GM12878 (cell line): ENCODE data around the gene CENPE. TPM values are rescaled to one million over a fixed set of nuclear protein-coding genes. Genes with fewer than 3 reads are reported as not detected.
"Not testable (repeated sequence)": the region's sequence is repeated elsewhere in the genome, so short reads cannot be mapped to it uniquely, and the experiment has no call there.

Source experiments
- ATAC-seq: fragments of 200-7000 bp; cut with Tn5 transposase; 3 replicates; pipeline ENCODE4 v1.9.1; 2020; ENCODE audit warnings: mild to moderate bottlenecking, moderate library complexity
- BruUV-seq: library from RNA; stranded (reverse); fragments of 400-500 nt; replicated peaks from 2 replicates; lab custom pipeline; 2021; lab: Mats Ljungman, UMichigan
- CTCF ChIA-PET: fragments of 300-600 bp; sonication (Branson Sonifier 250); formaldehyde crosslinking; extraction: SDS; loops from one replicate; lab custom pipeline; 2021; ENCODE audit warnings: inconsistent platforms; lab: Yijun Ruan, JAX
- POLR2A ChIA-PET: fragments of 350-600 bp; formaldehyde crosslinking; extraction: SDS; loops from one replicate; lab custom pipeline; 2021; ENCODE audit warnings: inconsistent platforms; lab: Charles Lee
- RAD21 ChIA-PET: fragments of 300-600 bp; sonication (Branson Sonifier 250); formaldehyde crosslinking; loops from one replicate; lab custom pipeline; 2023; ENCODE audit warnings: antibody characterized with exemption; ENCODE audit not compliant: unreplicated experiment; lab: Charles Lee
- SMC1A ChIA-PET: fragments of 300-600 bp; sonication (Branson Sonifier 250); formaldehyde crosslinking; loops from one replicate; lab custom pipeline; 2023; ENCODE audit not compliant: unreplicated experiment, uncharacterized antibody; lab: Charles Lee
- DNase-seq: peaks from one replicate; pipeline ENCODE4 v3.0.0-alpha.2; 2011; ENCODE audit warnings: low read depth, low spot score
- FAIRE-seq: peaks from 3 replicates; lab custom pipeline; 2011; peaks lifted over from hg19 to GRCh38; lab: Jason Lieb, UNC
- H2AFZ ChIP-seq: 2 replicates; pipeline ENCODE4 v1.6.0; 2011; ENCODE audit warnings: low read depth, low read length, control low read depth; ENCODE audit not compliant: control insufficient read depth
- H3K27ac ChIP-seq: 2 replicates; pipeline ENCODE4 v1.5.1; 2011; ENCODE audit warnings: control low read depth; ENCODE audit not compliant: control insufficient read depth, insufficient read depth
- H3K27me3 ChIP-seq, 2 experiments: replicated peaks in 1 of 2; 2 replicates each; pipeline versions ENCODE4 v1.6.0 to v1.6.1; 2011; ENCODE audit warnings: low read length in 1 of 2; ENCODE audit not compliant: control insufficient read depth in 2 of 2, insufficient read depth in 2 of 2
- H3K36me3 ChIP-seq, 2 experiments: 2 replicates each; pipeline ENCODE4 v1.5.1; 2011; ENCODE audit warnings: low read length in 1 of 2; ENCODE audit not compliant: control insufficient read depth in 2 of 2, insufficient read depth in 2 of 2
- H3K4me1 ChIP-seq: 2 replicates; pipeline ENCODE4 v1.6.1; 2011; ENCODE audit warnings: mild to moderate bottlenecking, low read length, moderate library complexity, mixed read lengths; ENCODE audit not compliant: control insufficient read depth, insufficient read depth
- H3K4me2 ChIP-seq: 2 replicates; pipeline ENCODE4 v1.6.0; 2011; ENCODE audit warnings: control low read depth; ENCODE audit not compliant: control insufficient read depth, insufficient read depth
- H3K4me3 ChIP-seq: fragments of 200-600 bp; sonication (generic); 2 replicates; pipeline ENCODE4 v1.5.1; 2016
- H3K79me2 ChIP-seq: 2 replicates; pipeline ENCODE4 v1.6.0; 2011; ENCODE audit warnings: low read length; ENCODE audit not compliant: control insufficient read depth, insufficient read depth
- H3K9ac ChIP-seq: 2 replicates; pipeline ENCODE4 v1.8.0; 2011; ENCODE audit warnings: low read length, control low read depth, mixed read lengths; ENCODE audit not compliant: control insufficient read depth, insufficient read depth
- H3K9me3 ChIP-seq: replicated peaks from 3 replicates; pipeline ENCODE4 v1.5.1; 2011; ENCODE audit warnings: mild to moderate bottlenecking, low read length; ENCODE audit not compliant: control insufficient read depth, insufficient read depth
- H4K20me1 ChIP-seq: 2 replicates; pipeline ENCODE4 v1.6.0; 2011; ENCODE audit not compliant: control insufficient read depth, insufficient read depth
- CTCF ChIP-seq, 3 experiments: IDR thresholded peaks in 2 of 3; conservative IDR thresholded peaks in 1 of 3; 2 replicates each; pipeline ENCODE4 v1.5.1; 2011; ENCODE audit warnings: low read depth in 3 of 3, low read length in 3 of 3, mild to moderate bottlenecking in 3 of 3, control low read depth in 2 of 3, moderate library complexity in 2 of 3, inconsistent platforms in 1 of 3, mixed read lengths in 1 of 3; ENCODE audit not compliant: control insufficient read depth in 2 of 3, insufficient read depth in 1 of 3; ENCODE audit errors: extremely low read depth in 1 of 3
- HSF1 ChIP-seq: fragments of 150-350 bp; IDR thresholded peaks from 2 replicates; pipeline ENCODE4 v1.6.1; 2014; ENCODE audit warnings: mild to moderate bottlenecking, low read depth, low read length
- MAX ChIP-seq: IDR thresholded peaks from 2 replicates; pipeline ENCODE4 v1.6.1; 2012; ENCODE audit warnings: low read depth, low read length, improper control_type of control experiment
- MEF2B ChIP-seq: fragments of 450-650 bp; IDR thresholded peaks from 2 replicates; pipeline ENCODE4 v1.6.1; 2018; ENCODE audit warnings: mild to moderate bottlenecking, moderate library complexity; ENCODE audit not compliant: partially characterized antibody, poor library complexity, severe bottlenecking
- MXI1 ChIP-seq: fragments of 150-350 bp; IDR thresholded peaks from 2 replicates; pipeline ENCODE4 v1.6.1; 2011; ENCODE audit warnings: low read depth, mild to moderate bottlenecking, inconsistent platforms, low read length, improper control_type of control experiment
- NBN ChIP-seq: fragments of 450-650 bp; IDR thresholded peaks from 2 replicates; pipeline ENCODE4 v1.6.1; 2016
- ZSCAN29 ChIP-seq: fragments of 450-650 bp; IDR thresholded peaks from 2 replicates; pipeline ENCODE4 v1.6.1; 2017; ENCODE audit warnings: mild to moderate bottlenecking, moderate library complexity
- WGBS: methylation state at CpG from one replicate; pipeline ENCODE4 v1.1.6; 2016; ENCODE audit warnings: low lambda C conversion rate; ENCODE audit not compliant: insufficient replicate concordance, insufficient coverage; ENCODE audit errors: missing lambda C conversion rate; 5-methylcytosine and 5-hydroxymethylcytosine counted together
- in situ Hi-C: fragments of 300-500 bp; cut with MboI; formaldehyde crosslinking; loops from 9 replicates; pipeline ENCODE4 v1.14.3; 2018; ENCODE audit warnings: mixed read lengths
- intact Hi-C: fragments of 100-400 bp; cut with micrococcal nuclease; formaldehyde crosslinking; loops from one replicate; pipeline ENCODE4 v1.14.2; 2022; ENCODE audit not compliant: unreplicated experiment
- polyA plus RNA-seq, 11 experiments: library from polyadenylated mRNA; depleted of rRNA in 4 of 11; unstranded in 6 of 11; stranded (reverse) in 5 of 11; fragments of >200 nt; fragmentation: Nextera tagmentation in 4 of 11; fragmentation: Illumina TruSeq in 1 of 11; extraction: Ambion mirVana in 4 of 11; extraction: Trizol in 1 of 11; gene quantifications; 1 replicate in 1 of 11; 2 replicates in 10 of 11; pipeline versions ENCODE4 v1.2.1 to v1.2.3, GENCODE V29; 2011 to 2016; ENCODE audit warnings: inconsistent platforms in 2 of 11, missing spikeins in 2 of 11, low read depth in 1 of 11
- total RNA-seq, 4 experiments: library from RNA; depleted of rRNA in 3 of 4; stranded (reverse); fragments of >200 nt in 3 of 4; fragmentation: Illumina TruSeq in 1 of 4; extraction: Trizol in 1 of 4; gene quantifications; 2 replicates each; pipeline versions ENCODE4 v1.2.1 to v1.2.3, GENCODE V29; 2013 to 2021

The CENPE gene
- total and polyA plus RNA-seq, 10 of the 15 experiments (the other 5 are each of a cell fraction or from before 2014, with no cell fraction given) = 10.2 to 53.6 (median 25.2) TPM

- Histone ChIP-seq H4K20me1 (no peaks in the 10 kb centered on the region), H3K4me3 (no peak overlapping the region), H2AFZ (no peak overlapping the region), H3K27me3 (no peaks in the 10 kb centered on the region), H3K4me1 (no peaks in the 10 kb centered on the region), H3K9me3 (no peaks in the 10 kb centered on the region), H3K4me2 (no peak overlapping the region), H3K36me3 (no peaks in the 10 kb centered on the region), H3K9ac (no peak overlapping the region), H3K27ac (no peak overlapping the region), H3K79me2 (no peaks in the 10 kb centered on the region)
- no peak for FAIRE-seq
- no peak for DNase-seq
- BruUV-seq = no TSS peak
- ChIA-PET POLR2A (no interaction called here), CTCF (no interaction called here), RAD21 (no interaction called here), SMC1A (no interaction called here)
- intact Hi-C loops = no loop called here
- ATAC-seq = no peak
- in situ Hi-C loops = no loop called here
- WGBS = 5% methylated on average over 1 of the region's 1 CpG
- TF ChIP-seq HSF1 (no peak), NBN (no peak), ZSCAN29 (no peak), MXI1 (no peak), CTCF (IDR thresholded peaks at IDR 0.05 in 2 of 3, conservative IDR thresholded peaks at IDR 0.05 in 1 of 3; ENCODE audit: control insufficient read depth in 2 of 3, extremely low read depth in 1 of 3, insufficient read depth in 1 of 3, low read depth in 3 of 3, low read length in 3 of 3) (no peak), MEF2B (no peak), MAX (no peak)
Measured at GRCh38 chr4:103244251-103244650, 46.1 kb upstream of the CENPE start.

- H3K9me3 ChIP-seq, H3K4me2 ChIP-seq, H3K36me3 ChIP-seq, RAD21 ChIA-PET, intact Hi-C loops, ATAC-seq, H3K79me2 ChIP-seq, H2AFZ ChIP-seq, in situ Hi-C loops, H3K27ac ChIP-seq, H4K20me1 ChIP-seq, BruUV-seq, CTCF ChIA-PET, DNase-seq, H3K4me1 ChIP-seq, FAIRE-seq, H3K27me3 ChIP-seq, H3K4me3 ChIP-seq, SMC1A ChIA-PET, POLR2A ChIA-PET, H3K9ac ChIP-seq: not testable (repeated sequence)
- WGBS = 28% methylated on average over 3 of the region's 3 CpGs
Measured at GRCh38 chr4:103230938-103231337, 32.8 kb upstream of the CENPE start.

- intact Hi-C loops, FAIRE-seq, H3K4me3 ChIP-seq, H3K9ac ChIP-seq, RAD21 ChIA-PET, POLR2A ChIA-PET, BruUV-seq, H2AFZ ChIP-seq, ATAC-seq, H3K36me3 ChIP-seq, H3K9me3 ChIP-seq, H3K27ac ChIP-seq, H3K27me3 ChIP-seq, H3K4me2 ChIP-seq, DNase-seq, H3K79me2 ChIP-seq, H3K4me1 ChIP-seq, in situ Hi-C loops, CTCF ChIA-PET, H4K20me1 ChIP-seq, SMC1A ChIA-PET: not testable (repeated sequence)
- WGBS = 5% methylated on average over 4 of the region's 4 CpGs
Measured at GRCh38 chr4:103223556-103223955, 25.4 kb upstream of the CENPE start.
